HepG2 (cell line): ENCODE results near the gene FEM1C. TPM values are rescaled to one million over a fixed set of nuclear protein-coding genes. Genes with fewer than 3 reads are reported as not detected.

ENCODE experiments used
- KMT2A ChIP-seq: sonication (generic); formaldehyde crosslinking; IDR thresholded peaks from 2 replicates; pipeline ENCODE4 v1.4.0; 2020; ENCODE audit warnings: missing genetic modification reagents
- PATZ1 ChIP-seq: sonication (generic); formaldehyde crosslinking; IDR thresholded peaks from 2 replicates; pipeline ENCODE4 v1.4.0; 2020; ENCODE audit warnings: missing genetic modification reagents
- RAD51 ChIP-seq: fragments of 450-650 bp; IDR thresholded peaks from 2 replicates; pipeline ENCODE4 v1.6.1; 2016; ENCODE audit warnings: borderline replicate concordance
- RERE ChIP-seq: IDR thresholded peaks from 2 replicates; pipeline ENCODE4 v1.6.1; 2016; ENCODE audit warnings: low read depth, missing genetic modification reagents, missing compliant biosample characterization
- SMYD3 ChIP-seq: sonication (generic); formaldehyde crosslinking; IDR thresholded peaks from 2 replicates; pipeline ENCODE4 v1.8.1; 2023; ENCODE audit warnings: mild to moderate bottlenecking, missing genetic modification reagents
- SP4 ChIP-seq: sonication (generic); formaldehyde crosslinking; IDR thresholded peaks from 2 replicates; pipeline ENCODE4 v1.8.1; 2023; ENCODE audit warnings: mild to moderate bottlenecking, missing genetic modification reagents
- STAG1 ChIP-seq: sonication (generic); formaldehyde crosslinking; IDR thresholded peaks from 2 replicates; pipeline ENCODE4 v1.4.0; 2020; ENCODE audit warnings: missing genetic modification reagents
- TFE3 ChIP-seq: IDR thresholded peaks from 2 replicates; pipeline ENCODE4 v1.6.1; 2016
- TSC22D2 ChIP-seq: sonication (generic); formaldehyde crosslinking; IDR thresholded peaks from 2 replicates; pipeline ENCODE4 v1.5.1; 2020; ENCODE audit warnings: missing genetic modification reagents, mild to moderate bottlenecking, borderline replicate concordance
- ZBTB39 ChIP-seq: sonication (generic); formaldehyde crosslinking; IDR thresholded peaks from 2 replicates; pipeline ENCODE4 v1.5.0; 2020; ENCODE audit warnings: missing genetic modification reagents
- ZNF253 ChIP-seq: sonication (generic); formaldehyde crosslinking; IDR thresholded peaks from 2 replicates; pipeline ENCODE4 v1.8.0; 2022; ENCODE audit warnings: mild to moderate bottlenecking, missing genetic modification reagents, borderline replicate concordance
- ZNF33B ChIP-seq: sonication (generic); formaldehyde crosslinking; IDR thresholded peaks from 2 replicates; pipeline ENCODE4 v1.5.1; 2020; ENCODE audit warnings: mild to moderate bottlenecking, missing genetic modification reagents
- ZNF382 ChIP-seq: sonication (generic); formaldehyde crosslinking; IDR thresholded peaks from 2 replicates; pipeline ENCODE4 v1.5.0; 2020; ENCODE audit warnings: missing genetic modification reagents, mild to moderate bottlenecking, borderline replicate concordance
- ZNF577 ChIP-seq: sonication (generic); formaldehyde crosslinking; IDR thresholded peaks from 2 replicates; pipeline ENCODE4 v1.4.0; 2020; ENCODE audit warnings: mild to moderate bottlenecking, low read depth, missing genetic modification reagents, borderline replicate concordance
- ZNF598 ChIP-seq: sonication (generic); formaldehyde crosslinking; IDR thresholded peaks from 2 replicates; pipeline ENCODE4 v1.5.1; 2020; ENCODE audit warnings: mild to moderate bottlenecking, missing genetic modification reagents, borderline replicate concordance
- ZNF713 ChIP-seq: sonication (generic); formaldehyde crosslinking; IDR thresholded peaks from 2 replicates; pipeline ENCODE4 v1.4.0; 2020; ENCODE audit warnings: mild to moderate bottlenecking, missing genetic modification reagents
- ZSCAN20 ChIP-seq: sonication (generic); formaldehyde crosslinking; IDR thresholded peaks from 2 replicates; pipeline ENCODE4 v1.4.0; 2020; ENCODE audit warnings: missing genetic modification reagents, mild to moderate bottlenecking, borderline replicate concordance
- ZSCAN22 ChIP-seq: sonication (generic); formaldehyde crosslinking; IDR thresholded peaks from 2 replicates; pipeline ENCODE4 v1.4.0; 2020; ENCODE audit warnings: mild to moderate bottlenecking, missing genetic modification reagents
- polyA plus RNA-seq, 8 experiments: library from polyadenylated mRNA; depleted of rRNA in 3 of 8; stranded (reverse) in 7 of 8; unstranded in 1 of 8; fragments of >200 nt; fragmentation: Illumina TruSeq in 4 of 8; extraction: Trizol in 4 of 8; gene quantifications; 2 replicates each; pipeline versions ENCODE4 v1.2.1 to v1.2.3, GENCODE V29; 2011 to 2016; ENCODE audit warnings: low read depth in 4 of 8, missing spikeins in 1 of 8, mixed read lengths in 1 of 8; ENCODE audit not compliant: insufficient read depth in 1 of 8
- total RNA-seq, 5 experiments: library from RNA; depleted of rRNA; stranded (reverse); fragments of >200 nt; fragmentation: Illumina TruSeq; extraction: Trizol; gene quantifications; 2 replicates each; pipeline ENCODE4 v1.2.3, GENCODE V29; 2016; ENCODE audit warnings: low read depth in 1 of 5

The FEM1C gene
- total and polyA plus RNA-seq, 2 of the 13 experiments (the other 11 are each of a cell fraction or from before 2014, with no cell fraction given): 5.5 to 8.3 TPM

GRCh38 chr5:115544436-115545350, at the start of gene FEM1C (continued):
- TF ChIP-seq PATZ1 (CRISPR knock-in tag): peak; percentile 83
- peak; percentile 39; the same call in 1 of the 2 replicates for TF ChIP-seq TFE3
- TF ChIP-seq ZNF713 (CRISPR knock-in tag): no peak
- TF ChIP-seq SMYD3 (CRISPR knock-in tag): no peak
- TF ChIP-seq ZNF382: no peak
- TF ChIP-seq ZBTB39: no peak
- peak; percentile 84 for TF ChIP-seq SP4
- TF ChIP-seq ZSCAN22 (CRISPR knock-in tag): no peak
- no peak for TF ChIP-seq ZNF253
- no peak for TF ChIP-seq RAD51
- TF ChIP-seq STAG1 (CRISPR knock-in tag): 0 out of 2 replicates have a peak, but pooled peaks have one; percentile 13
- TF ChIP-seq ZNF598: 0 out of 2 replicates have a peak, but pooled peaks have one; percentile 73
- TF ChIP-seq ZNF33B (CRISPR knock-in tag): peak; percentile 93
- peak; percentile 89 for TF ChIP-seq KMT2A (CRISPR knock-in tag)
- no peak for TF ChIP-seq RERE
- TF ChIP-seq ZNF577: no peak
- TF ChIP-seq TSC22D2 (CRISPR knock-in tag): peak; percentile 65; the same call in 1 of the 2 replicates
- TF ChIP-seq ZSCAN20 (CRISPR knock-in tag): no peak
